SK-N-SH treated with all-trans-retinoic acid at 6 μM for 48 hours (cell line): ENCODE results near the gene TNIP1.

ENCODE experiments used
- ARNTL ChIP-seq: fragments of 450-650 bp; formaldehyde crosslinking; IDR thresholded peaks from 2 replicates; pipeline ENCODE4 v1.5.0; 2020; ENCODE audit warnings: low read depth, mild to moderate bottlenecking, moderate library complexity, borderline replicate concordance
- BACH2 ChIP-seq: fragments of 250-450 bp; sonication (Bioruptor Pico); IDR thresholded peaks from 2 replicates; pipeline ENCODE4 v1.9.0; 2021; ENCODE audit warnings: mild to moderate bottlenecking, borderline replicate concordance
- CSDC2 ChIP-seq: fragments of 250-450 bp; sonication (Bioruptor Pico); IDR thresholded peaks from 2 replicates; pipeline ENCODE4 v1.5.0; 2020; ENCODE audit warnings: mild to moderate bottlenecking, moderate library complexity
- ESRRG ChIP-seq: fragments of 250-450 bp; sonication (Bioruptor Pico); IDR thresholded peaks from 2 replicates; pipeline ENCODE4 v1.6.1; 2021; ENCODE audit warnings: mild to moderate bottlenecking
- GLIS3 ChIP-seq: fragments of 250-450 bp; sonication (Bioruptor Pico); IDR thresholded peaks from 2 replicates; pipeline ENCODE4 v1.5.0; 2020; ENCODE audit warnings: mild to moderate bottlenecking, moderate library complexity
- PATZ1 ChIP-seq: fragments of 250-450 bp; sonication (Bioruptor Pico); IDR thresholded peaks from 2 replicates; pipeline ENCODE4 v1.8.0; 2020; ENCODE audit warnings: mild to moderate bottlenecking, moderate library complexity, borderline replicate concordance
- RARB ChIP-seq: fragments of 250-450 bp; sonication (Bioruptor Pico); IDR thresholded peaks from 2 replicates; pipeline ENCODE4 v1.8.0; 2021; ENCODE audit warnings: mild to moderate bottlenecking, moderate library complexity
- TOX ChIP-seq: fragments of 250-450 bp; sonication (Bioruptor Pico); IDR thresholded peaks from 2 replicates; pipeline ENCODE4 v1.8.0; 2021; ENCODE audit warnings: mild to moderate bottlenecking, moderate library complexity, borderline replicate concordance
- ZFP30 ChIP-seq: fragments of 450-650 bp; formaldehyde crosslinking; IDR thresholded peaks from 2 replicates; pipeline ENCODE4 v1.5.0; 2022; ENCODE audit warnings: mild to moderate bottlenecking, moderate library complexity

GRCh38 chr5:151018846-151019245, 62.0 kb downstream of the TNIP1 start:
- no peak for TF ChIP-seq RARB (CRISPR knock-in tag)
- TF ChIP-seq ARNTL (CRISPR knock-in tag): no peak
- no peak for TF ChIP-seq ZFP30
- TF ChIP-seq PATZ1 (CRISPR knock-in tag): no peak
- TF ChIP-seq TOX (CRISPR knock-in tag): no peak
- TF ChIP-seq ESRRG (CRISPR knock-in tag): no peak
- no peak for TF ChIP-seq BACH2 (CRISPR knock-in tag)
- no peak for TF ChIP-seq CSDC2 (CRISPR knock-in tag)
- TF ChIP-seq GLIS3 (CRISPR knock-in tag): no peak
